Activated CD4-positive, alpha-beta T cell treated with anti-CD3 and anti-CD28 coated beads for 36 hours (primary cell): ENCODE results near the gene PSMD4. TPM values are rescaled to one million over a fixed set of nuclear protein-coding genes. Genes with fewer than 3 reads are reported as not detected.

Experiments
- ATAC-seq: fragments of 200-7000 bp; cut with Tn5 transposase; one replicate; pipeline ENCODE4 v1.10.0; 2021; ENCODE audit warnings: mild to moderate bottlenecking, moderate library complexity
- CTCF ChIA-PET: fragments of 350-600 bp; sonication (Branson Sonifier 250); formaldehyde crosslinking; loops from one replicate; lab custom pipeline; 2021; ENCODE audit warnings: antibody characterized with exemption; lab: Charles Lee
- POLR2A ChIA-PET: fragments of 350-600 bp; sonication (Branson Sonifier 250); formaldehyde crosslinking; loops from one replicate; lab custom pipeline; 2021; ENCODE audit warnings: antibody characterized with exemption, inconsistent platforms; lab: Charles Lee
- DNase-seq: peaks from one replicate; pipeline ENCODE4 v3.0.0-alpha.2; 2020
- H3K27ac Mint-ChIP-seq: one replicate; pipeline ENCODE4 v1.8.0; 2021; ENCODE audit warnings: mixed read lengths
- H3K27me3 Mint-ChIP-seq: one replicate; pipeline ENCODE4 v1.8.0; 2021; ENCODE audit warnings: mixed read lengths
- H3K36me3 Mint-ChIP-seq: one replicate; pipeline ENCODE4 v1.8.0; 2021; ENCODE audit warnings: low read depth, mixed read lengths
- H3K4me1 Mint-ChIP-seq: one replicate; pipeline ENCODE4 v1.8.0; 2021; ENCODE audit warnings: mixed read lengths
- H3K4me3 Mint-ChIP-seq: one replicate; pipeline ENCODE4 v1.8.0; 2021; ENCODE audit warnings: mild to moderate bottlenecking, moderate library complexity, mixed read lengths
- H3K9me3 Mint-ChIP-seq: one replicate; pipeline ENCODE4 v1.8.0; 2021; ENCODE audit warnings: low read depth, mixed read lengths
- intact Hi-C, 2 experiments: fragments of 100-400 bp; cut with DNase I in 1 of 2; cut with micrococcal nuclease in 1 of 2; formaldehyde crosslinking; loops; one replicate each; pipeline versions ENCODE4 v1.14.2 to v1.15.1; 2022 to 2024; cut with DNase I, micrococcal nuclease
- total RNA-seq, 2 experiments: library from RNA; stranded (reverse); gene quantifications; one replicate each; pipeline ENCODE4 v1.2.3, GENCODE V29; 2021

Gene PSMD4
- total RNA-seq, 2 experiments from 2014 or later, result 187 to 243 TPM

GRCh38 chr1:151242442-151242841, 12.1 kb upstream of the PSMD4 start:
- ATAC-seq, result no peak
- Mint-ChIP-seq H3K4me1 (peaks cover 3% of the 10 kb centered on the region), H3K4me3 (no peak overlapping the region), H3K27ac (peak overlapping the region; percentile 38), H3K9me3 (no peaks in the 10 kb centered on the region), H3K27me3 (no peaks in the 10 kb centered on the region), H3K36me3 (peaks cover 66% of the 10 kb centered on the region)
- ChIA-PET CTCF (interaction anchor here (0.6 to 1.6 kb wide), 2 partner anchors 10 to 165 kb away, joined by 3 to 16 read pairs; no protein-coding TSS in a partner anchor), POLR2A (no interaction called here)
- intact Hi-C loops, result no loop called here
- no peak for DNase-seq

GRCh38 chr1:151243683-151244216, 10.8 kb upstream of the PSMD4 start:
- intact Hi-C loops, result no loop called here
- CTCF ChIA-PET, result interaction anchor here (0.7 kb wide), 1 partner anchor 87 kb away, joined by 3 read pairs; the partner anchor contains the start of gene TNFAIP8L2
- POLR2A ChIA-PET, result no interaction called here
- no peak overlapping the region for H3K4me3 Mint-ChIP-seq
- H3K27ac Mint-ChIP-seq, result no peak overlapping the region
- no peaks in the 10 kb centered on the region for H3K4me1 Mint-ChIP-seq
- H3K36me3 Mint-ChIP-seq, result peaks cover 66% of the 10 kb centered on the region
- ATAC-seq (no peak), DNase-seq (no peak)
- no peaks in the 10 kb centered on the region for H3K27me3 Mint-ChIP-seq
- H3K9me3 Mint-ChIP-seq, result no peaks in the 10 kb centered on the region

GRCh38 chr1:151246786-151247185, 7.7 kb upstream of the PSMD4 start:
- H3K27me3 Mint-ChIP-seq, result no peaks in the 10 kb centered on the region

GRCh38 chr1:151251656-151252470, 2.7 kb upstream of the PSMD4 start:
- Mint-ChIP-seq H3K4me3 (no peak overlapping the region), H3K36me3 (peaks cover 37% of the 10 kb centered on the region)
- CTCF ChIA-PET, result interaction anchor here (0.5 to 4.5 kb wide), 37 partner anchors 9 to 215 kb away, joined by 3 to 33 read pairs (median 4); partner anchors contain the start of genes BNIPL, TNFAIP8L2, VPS72 and ZNF687

More at GRCh38 chr1:151246786-151247185, 7.7 kb upstream of the PSMD4 start:
- POLR2A ChIA-PET, result no interaction called here
- Mint-ChIP-seq H3K27ac (no peak overlapping the region), H3K36me3 (peaks cover 59% of the 10 kb centered on the region), H3K4me1 (no peaks in the 10 kb centered on the region), H3K4me3 (no peak overlapping the region), H3K9me3 (no peaks in the 10 kb centered on the region)
- intact Hi-C loops, result no loop called here
- CTCF ChIA-PET, result interaction anchor here (0.6 to 1.4 kb wide), 4 partner anchors 10 to 588 kb away, joined by 3 to 4 read pairs (median 4); no protein-coding TSS in a partner anchor
- ATAC-seq (no peak), DNase-seq (no peak)

GRCh38 chr1:151255381-151255780, 847 bp downstream of the PSMD4 start:
- H3K4me3 Mint-ChIP-seq, result peak overlapping the region; percentile 96
- DNase-seq, result no peak
- H3K9me3 Mint-ChIP-seq, result no peaks in the 10 kb centered on the region
- peaks cover 30% of the 10 kb centered on the region for H3K4me1 Mint-ChIP-seq
- intact Hi-C loops, result loop anchor here in 1 of 2 experiments (2.0 kb wide), 1 partner anchor 355 kb away; no protein-coding TSS in a partner anchor
- no peaks in the 10 kb centered on the region for H3K27me3 Mint-ChIP-seq
- ATAC-seq, result no peak
- ChIA-PET POLR2A (interaction anchor here (1.2 to 2.2 kb wide), 6 partner anchors 22 to 99 kb away, joined by 4 to 17 read pairs (median 5); partner anchors contain the start of genes PI4KB, TNFAIP8L2, VPS72 and ZNF687), CTCF (interaction anchor here (0.9 to 4.5 kb wide), 6 partner anchors 26 to 155 kb away, joined by 3 to 33 read pairs (median 4); partner anchors contain the start of genes VPS72 and ZNF687)
- peak overlapping the region; percentile 96 for H3K27ac Mint-ChIP-seq
- H3K36me3 Mint-ChIP-seq, result peaks cover 30% of the 10 kb centered on the region

More at GRCh38 chr1:151251656-151252470, 2.7 kb upstream of the PSMD4 start:
- peak; percentile 79 for DNase-seq
- no peaks in the 10 kb centered on the region for H3K9me3 Mint-ChIP-seq
- H3K4me1 Mint-ChIP-seq, result peaks cover 17% of the 10 kb centered on the region
- no peaks in the 10 kb centered on the region for H3K27me3 Mint-ChIP-seq
- H3K27ac Mint-ChIP-seq, result no peak overlapping the region
- ATAC-seq, result peak; percentile 47
- intact Hi-C loops, result loop anchor here (1.0 to 2.0 kb wide), 3 partner anchors 56 to 153 kb away; no protein-coding TSS in a partner anchor
- POLR2A ChIA-PET, result interaction anchor here (0.6 to 1.3 kb wide), 8 partner anchors 16 to 382 kb away, joined by 3 to 12 read pairs (median 4); partner anchors contain the start of gene PI4KB

- CTCF ChIA-PET, result interaction anchor here (0.9 kb wide), 1 partner anchor 18 kb away, joined by 3 read pairs; no protein-coding TSS in a partner anchor
- POLR2A ChIA-PET, result no interaction called here
- intact Hi-C loops, result no loop called here
- Mint-ChIP-seq H3K27ac (no peak overlapping the region), H3K27me3 (no peaks in the 10 kb centered on the region), H3K9me3 (no peaks in the 10 kb centered on the region), H3K4me1 (peaks cover 28% of the 10 kb centered on the region), H3K4me3 (no peak overlapping the region), H3K36me3 (peaks cover 36% of the 10 kb centered on the region)
- DNase-seq, result no peak
- ATAC-seq, result no peak
Measured at GRCh38 chr1:151259351-151259750, 4.8 kb downstream of the PSMD4 start.

GRCh38 chr1:151265446-151266236, 11.1 kb downstream of the PSMD4 start:
- ATAC-seq (no peak), DNase-seq (no peak)
- Mint-ChIP-seq H3K9me3 (no peaks in the 10 kb centered on the region), H3K27ac (no peak overlapping the region), H3K27me3 (no peaks in the 10 kb centered on the region), H3K4me1 (no peaks in the 10 kb centered on the region), H3K4me3 (no peak overlapping the region), H3K36me3 (peaks cover 34% of the 10 kb centered on the region)
- intact Hi-C loops, result no loop called here
- POLR2A ChIA-PET, result no interaction called here
- CTCF ChIA-PET, result interaction anchor here (0.6 to 1.2 kb wide), 4 partner anchors 14 to 141 kb away, joined by 3 to 5 read pairs (median 3); no protein-coding TSS in a partner anchor

- Mint-ChIP-seq H3K9me3 (no peaks in the 10 kb centered on the region), H3K36me3 (peaks cover 34% of the 10 kb centered on the region), H3K27ac (no peak overlapping the region), H3K27me3 (no peaks in the 10 kb centered on the region), H3K4me1 (no peaks in the 10 kb centered on the region), H3K4me3 (no peak overlapping the region)
- POLR2A ChIA-PET, result no interaction called here
- DNase-seq, result no peak
- intact Hi-C loops, result no loop called here
- ATAC-seq, result no peak
- CTCF ChIA-PET, result interaction anchor here (1.1 kb wide), 2 partner anchors 31 to 104 kb away, joined by 3 read pairs; no protein-coding TSS in a partner anchor
Measured at GRCh38 chr1:151266315-151266714, 11.8 kb downstream of the PSMD4 start.

GRCh38 chr1:151266821-151267220, 12.3 kb downstream of the PSMD4 start:
- no peaks in the 10 kb centered on the region for H3K4me1 Mint-ChIP-seq
- ChIA-PET POLR2A (no interaction called here), CTCF (interaction anchor here (0.6 kb wide), 1 partner anchor 298 kb away, joined by 3 read pairs; no protein-coding TSS in a partner anchor)
- peaks cover 39% of the 10 kb centered on the region for H3K36me3 Mint-ChIP-seq
- DNase-seq (no peak), ATAC-seq (no peak)
- no peaks in the 10 kb centered on the region for H3K9me3 Mint-ChIP-seq
- intact Hi-C loops, result no loop called here
- H3K27me3 Mint-ChIP-seq, result no peaks in the 10 kb centered on the region
- H3K4me3 Mint-ChIP-seq, result no peak overlapping the region
- peak overlapping the region; percentile 2 for H3K27ac Mint-ChIP-seq

- intact Hi-C loops, result no loop called here
- Mint-ChIP-seq H3K27me3 (no peaks in the 10 kb centered on the region), H3K4me1 (no peaks in the 10 kb centered on the region), H3K9me3 (no peaks in the 10 kb centered on the region), H3K36me3 (peaks cover 39% of the 10 kb centered on the region), H3K27ac (no peak overlapping the region), H3K4me3 (no peak overlapping the region)
- ATAC-seq, result no peak
- CTCF ChIA-PET, result no interaction called here
- POLR2A ChIA-PET, result interaction anchor here (0.6 kb wide), 1 partner anchor 16 kb away, joined by 12 read pairs; no protein-coding TSS in a partner anchor
- DNase-seq, result no peak
Measured at GRCh38 chr1:151267760-151268159, 13.2 kb downstream of the PSMD4 start.
